ENCODE results near the gene THY1. TPM values are rescaled to one million over a fixed set of nuclear protein-coding genes. Genes with fewer than 3 reads are reported as not detected.
"Not testable (repeated sequence)": the region's sequence is repeated elsewhere in the genome, so short reads cannot be mapped to it uniquely, and the experiment has no call there.

The THY1 gene
- total RNA-seq, 6 donors from 2014 or later: 0.39 to 30.5 (median 2.7) TPM; not detected in 1

- DNase-seq (no peak), ATAC-seq (ENCODE audit: low FRiP score in 2 of 2) (peak in 1 of 2 donors; percentile 20)
- Histone ChIP-seq H3K27ac (no peak overlapping the region), H3K36me3 (no peaks in the 10 kb centered on the region), H3K4me3 (no peak overlapping the region), H3K27me3 (no peaks in the 10 kb centered on the region), H3K4me1 (no peaks in the 10 kb centered on the region), H3K9me3 (no peaks in the 10 kb centered on the region)
- TF ChIP-seq EP300 (IDR thresholded peaks at IDR 0.05) (no peak), CTCF (IDR thresholded peaks at IDR 0.05) (no peak), POLR2A (IDR thresholded peaks at IDR 0.05) (no peak), POLR2AphosphoS5 (IDR thresholded peaks at IDR 0.05) (no peak)
- 85 to 88% methylated on average over 8 of the region's 8 CpGs for WGBS, 2 donors
Measured at GRCh38 chr11:119459293-119459976, 36.5 kb upstream of the THY1 start.

DNA sequence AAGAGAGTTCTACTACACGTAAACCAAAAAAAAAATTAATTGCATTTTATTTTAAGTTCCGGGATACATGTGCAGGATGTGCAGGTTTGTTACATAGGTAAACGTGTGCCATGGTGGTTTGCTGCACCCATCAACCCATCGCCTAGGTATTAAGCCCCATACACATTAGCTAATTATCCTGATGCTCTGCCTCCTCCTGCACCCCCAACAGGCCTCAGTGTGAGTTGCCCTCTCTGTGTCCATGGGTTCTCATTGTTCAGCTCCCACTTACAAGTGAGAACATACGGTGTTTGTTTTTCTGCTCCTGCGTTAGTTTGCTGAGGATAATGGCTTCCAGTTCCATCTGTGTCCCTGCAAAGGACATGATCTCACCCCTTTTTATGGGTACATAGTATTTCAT is 32.7 kb upstream of the THY1 start:
- H3K27me3 ChIP-seq; DNase-seq; ATAC-seq (ENCODE audit: low FRiP score in 2 of 2); H3K4me3 ChIP-seq; H3K27ac ChIP-seq; H3K9me3 ChIP-seq; H3K4me1 ChIP-seq; H3K36me3 ChIP-seq: not testable (repeated sequence)
- WGBS, 2 donors: 75 to 83% methylated on average over 6 of the region's 6 CpGs

GRCh38 chr11:119455241-119455640 is 32.3 kb upstream of the THY1 start:
- WGBS, 2 donors: 73% methylated on average over 4 of the region's 4 CpGs
- H3K4me3 ChIP-seq; H3K4me1 ChIP-seq; DNase-seq; H3K36me3 ChIP-seq; H3K9me3 ChIP-seq; H3K27ac ChIP-seq; ATAC-seq (ENCODE audit: low FRiP score in 2 of 2); H3K27me3 ChIP-seq: not testable (repeated sequence)

- Histone ChIP-seq H3K27me3 (no peaks in the 10 kb centered on the region), H3K4me3 (no peak overlapping the region), H3K4me1 (no peaks in the 10 kb centered on the region), H3K27ac (no peak overlapping the region), H3K9me3 (no peaks in the 10 kb centered on the region), H3K36me3 (no peaks in the 10 kb centered on the region)
- ATAC-seq (ENCODE audit: low FRiP score in 2 of 2) (no peak), DNase-seq (no peak)
- TF ChIP-seq EP300 (IDR thresholded peaks at IDR 0.05): no peak
- TF ChIP-seq POLR2A (IDR thresholded peaks at IDR 0.05): no peak
- TF ChIP-seq POLR2AphosphoS5 (IDR thresholded peaks at IDR 0.05): no peak
- no peak for TF ChIP-seq CTCF (IDR thresholded peaks at IDR 0.05)
- WGBS, 2 donors: 76 to 79% methylated on average over 1 of the region's 1 CpG
Measured at GRCh38 chr11:119453881-119454280, 30.9 kb upstream of the THY1 start.

DNA sequence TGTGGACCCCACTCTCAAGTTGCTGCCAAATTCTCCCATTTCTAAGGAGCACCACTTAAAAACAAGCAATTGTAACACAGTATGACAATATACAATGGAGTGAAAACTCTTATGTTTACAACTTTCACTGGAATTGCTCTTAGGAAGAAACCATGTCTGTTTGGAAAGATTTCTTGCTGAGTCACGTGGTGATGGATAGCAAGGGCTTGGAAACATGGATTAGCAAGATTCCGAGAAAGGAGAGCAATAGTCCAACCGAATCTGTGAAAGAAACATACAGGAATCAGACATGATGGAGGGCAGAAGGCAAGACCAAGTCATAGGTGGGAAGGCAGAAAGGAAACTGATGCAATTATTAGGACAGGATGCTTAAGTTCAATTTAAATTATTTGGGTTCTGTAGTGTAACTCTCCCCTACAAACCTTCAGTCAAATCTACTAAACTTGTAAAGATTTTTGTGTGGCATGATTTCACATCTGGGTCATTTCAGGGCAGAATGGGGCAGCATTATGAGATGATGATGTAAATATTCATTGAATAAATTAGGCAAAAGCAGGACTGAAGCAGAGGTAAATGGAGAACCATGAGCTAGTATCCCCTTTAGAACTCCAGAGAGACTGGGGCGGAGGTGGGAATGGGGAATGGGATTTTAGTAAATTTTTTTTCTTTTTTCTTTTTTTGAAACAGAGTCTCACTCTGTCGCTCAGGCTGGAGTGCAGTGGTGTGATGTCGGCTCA is 27.8 kb upstream of the THY1 start:
- no peaks in the 10 kb centered on the region for H3K36me3 ChIP-seq
- H3K27me3 ChIP-seq: no peaks in the 10 kb centered on the region
- 86 to 87% methylated on average over 6 of the region's 6 CpGs for WGBS, 2 donors
- H3K27ac ChIP-seq: no peak overlapping the region
- H3K4me1 ChIP-seq: no peaks in the 10 kb centered on the region
- no peak for DNase-seq
- no peaks in the 10 kb centered on the region for H3K9me3 ChIP-seq
- no peak for ATAC-seq (ENCODE audit: low FRiP score in 2 of 2)
- no peak overlapping the region for H3K4me3 ChIP-seq
- TF ChIP-seq EP300 (IDR thresholded peaks at IDR 0.05): no peak
- TF ChIP-seq POLR2A (IDR thresholded peaks at IDR 0.05): no peak
- no peak for TF ChIP-seq POLR2AphosphoS5 (IDR thresholded peaks at IDR 0.05)
- TF ChIP-seq CTCF (IDR thresholded peaks at IDR 0.05): no peak

DNA sequence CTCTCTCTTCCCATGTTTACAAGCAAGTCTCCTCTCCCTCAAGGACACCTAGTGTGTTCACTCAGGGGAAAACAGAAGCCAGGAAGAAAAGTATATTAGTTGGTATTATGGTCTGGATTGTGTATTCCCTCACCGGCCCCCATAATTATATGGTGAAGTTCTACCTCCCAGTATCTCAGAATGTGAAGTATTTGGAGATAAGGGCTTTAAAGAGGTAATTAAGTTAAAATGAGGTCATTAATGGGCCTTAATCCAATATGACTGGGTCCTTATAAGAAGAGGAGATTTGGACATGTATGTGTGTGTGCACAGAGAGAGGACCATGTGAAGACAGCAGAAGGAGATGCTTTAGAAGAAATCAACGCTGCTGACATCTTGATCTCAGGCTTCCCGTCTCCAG is 26.5 kb upstream of the THY1 start:
- ATAC-seq (ENCODE audit: low FRiP score in 2 of 2) (no peak), DNase-seq (no peak)
- Histone ChIP-seq H3K4me1 (no peaks in the 10 kb centered on the region), H3K9me3 (no peaks in the 10 kb centered on the region), H3K27me3 (no peaks in the 10 kb centered on the region), H3K27ac (no peak overlapping the region), H3K4me3 (no peak overlapping the region), H3K36me3 (no peaks in the 10 kb centered on the region)
- WGBS, 2 donors: 61% methylated on average over 3 of the region's 3 CpGs
- TF ChIP-seq EP300 (IDR thresholded peaks at IDR 0.05) (no peak), POLR2AphosphoS5 (IDR thresholded peaks at IDR 0.05) (no peak), POLR2A (IDR thresholded peaks at IDR 0.05) (no peak), CTCF (IDR thresholded peaks at IDR 0.05) (no peak)

Measured in upper lobe of left lung (tissue), 6 donors.